Osteoblast (primary cell): ENCODE measurements around the gene CNMD. TPM values are rescaled to one million over a fixed set of nuclear protein-coding genes. Genes with fewer than 3 reads are reported as not detected.
"Not testable (repeated sequence)": the region's sequence is repeated elsewhere in the genome, so short reads cannot be mapped to it uniquely, and the experiment has no call there.

Source experiments
- DNase-seq: peaks from one replicate; pipeline ENCODE4 v3.0.0; 2011; ENCODE audit warnings: low spot score, mixed read lengths; ENCODE audit not compliant: insufficient read length; ENCODE audit errors: missing footprints
- H2AFZ ChIP-seq: 2 replicates; pipeline ENCODE4 v1.6.0; 2011; ENCODE audit warnings: mild to moderate bottlenecking, low read length
- H3K27ac ChIP-seq: 2 replicates; pipeline ENCODE4 v1.5.1; 2011; ENCODE audit warnings: mild to moderate bottlenecking, low read depth, low read length, moderate library complexity
- H3K27me3 ChIP-seq: 2 replicates; pipeline ENCODE4 v1.6.0; 2012; ENCODE audit warnings: mild to moderate bottlenecking, control low read depth, inconsistent platforms, low read length, moderate library complexity; ENCODE audit not compliant: insufficient read depth
- H3K36me3 ChIP-seq: 2 replicates; pipeline ENCODE4 v1.5.1; 2011; ENCODE audit warnings: mild to moderate bottlenecking, low read length, control low read depth, moderate library complexity; ENCODE audit not compliant: insufficient read depth
- H3K4me1 ChIP-seq: 2 replicates; pipeline ENCODE4 v1.5.1; 2011; ENCODE audit warnings: mild to moderate bottlenecking, low read length, control low read depth, moderate library complexity; ENCODE audit not compliant: insufficient read depth
- H3K4me2 ChIP-seq: 2 replicates; pipeline ENCODE4 v1.6.0; 2011; ENCODE audit warnings: mild to moderate bottlenecking, low read length; ENCODE audit not compliant: insufficient read depth
- H3K4me3 ChIP-seq: fragments of 200-600 bp; sonication (generic); 3 replicates; pipeline ENCODE4 v1.5.1; 2012; ENCODE audit warnings: mild to moderate bottlenecking, low read length, inconsistent platforms; ENCODE audit not compliant: insufficient read depth
- H3K79me2 ChIP-seq: 2 replicates; pipeline ENCODE4 v1.6.0; 2012; ENCODE audit warnings: mild to moderate bottlenecking, low read length, control low read depth, inconsistent platforms; ENCODE audit not compliant: insufficient read depth
- H3K9me3 ChIP-seq: 2 replicates; pipeline ENCODE4 v1.5.1; 2011; ENCODE audit warnings: low read depth, low read length, control low read depth
- H4K20me1 ChIP-seq: 2 replicates; pipeline ENCODE4 v1.6.0; 2012; ENCODE audit warnings: mild to moderate bottlenecking, low read length, control low read depth; ENCODE audit not compliant: insufficient read depth
- CTCF ChIP-seq: IDR thresholded peaks from 2 replicates; pipeline ENCODE4 v1.5.1; 2011; ENCODE audit warnings: mild to moderate bottlenecking, low read depth, low read length, moderate library complexity; ENCODE audit errors: extremely low read depth
- total RNA-seq: library from RNA; depleted of rRNA; stranded (reverse); fragments of >200 nt; gene quantifications from 2 replicates; pipeline ENCODE4 v1.2.3, GENCODE V29; 2012

CNMD gene
- total RNA-seq, 1 donor, result not detected

GRCh38 chr13:52713894-52714293 lies 25.7 kb downstream of the CNMD start:
- Histone ChIP-seq H3K9me3 (no peaks in the 10 kb centered on the region), H3K36me3 (no peaks in the 10 kb centered on the region), H3K27ac (no peak overlapping the region), H3K79me2 (no peaks in the 10 kb centered on the region), H3K27me3 (peaks cover 2% of the 10 kb centered on the region), H3K4me1 (no peaks in the 10 kb centered on the region), H2AFZ (no peak overlapping the region), H4K20me1 (no peaks in the 10 kb centered on the region), H3K4me2 (no peak overlapping the region), H3K4me3 (no peak overlapping the region)
- no peak for DNase-seq
- no peak for TF ChIP-seq CTCF

- Histone ChIP-seq H2AFZ (no peak overlapping the region), H3K36me3 (no peaks in the 10 kb centered on the region), H3K27ac (no peak overlapping the region), H3K4me2 (no peak overlapping the region), H3K79me2 (no peaks in the 10 kb centered on the region), H3K4me3 (no peak overlapping the region), H3K27me3 (peaks cover 2% of the 10 kb centered on the region), H4K20me1 (no peaks in the 10 kb centered on the region), H3K4me1 (no peaks in the 10 kb centered on the region), H3K9me3 (no peaks in the 10 kb centered on the region)
- DNase-seq, result no peak
- TF ChIP-seq CTCF, result no peak
Observed at GRCh38 chr13:52712385-52712784, 27.2 kb downstream of the CNMD start.

- no peak for DNase-seq
- no peak for TF ChIP-seq CTCF
- Histone ChIP-seq H2AFZ (no peak overlapping the region), H3K79me2 (no peaks in the 10 kb centered on the region), H3K36me3 (no peaks in the 10 kb centered on the region), H4K20me1 (no peaks in the 10 kb centered on the region), H3K27ac (no peak overlapping the region), H3K4me3 (no peak overlapping the region), H3K4me2 (no peak overlapping the region), H3K4me1 (no peaks in the 10 kb centered on the region), H3K9me3 (no peaks in the 10 kb centered on the region), H3K27me3 (peaks cover 2% of the 10 kb centered on the region)
Observed at GRCh38 chr13:52711286-52711685, 28.3 kb downstream of the CNMD start.

- H3K9me3 ChIP-seq, H3K4me3 ChIP-seq, DNase-seq, H4K20me1 ChIP-seq, H3K79me2 ChIP-seq, H3K36me3 ChIP-seq, H3K4me2 ChIP-seq, H3K27me3 ChIP-seq, H2AFZ ChIP-seq, H3K4me1 ChIP-seq, H3K27ac ChIP-seq: not testable (repeated sequence)
Observed at GRCh38 chr13:52708266-52708665, 31.4 kb downstream of the CNMD start.
